ENCODE measurements around the gene TTLL6.

- TF ChIP-seq, protein P1, sequence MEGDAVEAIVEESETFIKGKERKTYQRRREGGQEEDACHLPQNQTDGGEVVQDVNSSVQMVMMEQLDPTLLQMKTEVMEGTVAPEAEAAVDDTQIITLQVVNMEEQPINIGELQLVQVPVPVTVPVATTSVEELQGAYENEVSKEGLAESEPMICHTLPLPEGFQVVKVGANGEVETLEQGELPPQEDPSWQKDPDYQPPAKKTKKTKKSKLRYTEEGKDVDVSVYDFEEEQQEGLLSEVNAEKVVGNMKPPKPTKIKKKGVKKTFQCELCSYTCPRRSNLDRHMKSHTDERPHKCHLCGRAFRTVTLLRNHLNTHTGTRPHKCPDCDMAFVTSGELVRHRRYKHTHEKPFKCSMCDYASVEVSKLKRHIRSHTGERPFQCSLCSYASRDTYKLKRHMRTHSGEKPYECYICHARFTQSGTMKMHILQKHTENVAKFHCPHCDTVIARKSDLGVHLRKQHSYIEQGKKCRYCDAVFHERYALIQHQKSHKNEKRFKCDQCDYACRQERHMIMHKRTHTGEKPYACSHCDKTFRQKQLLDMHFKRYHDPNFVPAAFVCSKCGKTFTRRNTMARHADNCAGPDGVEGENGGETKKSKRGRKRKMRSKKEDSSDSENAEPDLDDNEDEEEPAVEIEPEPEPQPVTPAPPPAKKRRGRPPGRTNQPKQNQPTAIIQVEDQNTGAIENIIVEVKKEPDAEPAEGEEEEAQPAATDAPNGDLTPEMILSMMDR (IDR thresholded peaks at IDR 0.05 in 2 of 3, conservative IDR thresholded peaks at IDR 0.05 in 1 of 3; ENCODE audit: insufficient read depth in 2 of 3, low read depth in 1 of 3, low read length in 3 of 3), result no peak
- TF ChIP-seq KAT8 (IDR thresholded peaks at IDR 0.05; ENCODE audit: low read depth), result no peak
- no peak for TF ChIP-seq BCOR (IDR thresholded peaks at IDR 0.05)
- TF ChIP-seq ZNF445 (CRISPR knock-in tag; IDR thresholded peaks at IDR 0.05; ENCODE audit: low read depth), result no peak
- TF ChIP-seq ZNF277 (CRISPR knock-in tag; IDR thresholded peaks at IDR 0.05; ENCODE audit: borderline replicate concordance), result no peak
- no peak for TF ChIP-seq ZNF384 (IDR thresholded peaks at IDR 0.05; ENCODE audit: low read depth, low read length)
- TF ChIP-seq, protein P2, sequence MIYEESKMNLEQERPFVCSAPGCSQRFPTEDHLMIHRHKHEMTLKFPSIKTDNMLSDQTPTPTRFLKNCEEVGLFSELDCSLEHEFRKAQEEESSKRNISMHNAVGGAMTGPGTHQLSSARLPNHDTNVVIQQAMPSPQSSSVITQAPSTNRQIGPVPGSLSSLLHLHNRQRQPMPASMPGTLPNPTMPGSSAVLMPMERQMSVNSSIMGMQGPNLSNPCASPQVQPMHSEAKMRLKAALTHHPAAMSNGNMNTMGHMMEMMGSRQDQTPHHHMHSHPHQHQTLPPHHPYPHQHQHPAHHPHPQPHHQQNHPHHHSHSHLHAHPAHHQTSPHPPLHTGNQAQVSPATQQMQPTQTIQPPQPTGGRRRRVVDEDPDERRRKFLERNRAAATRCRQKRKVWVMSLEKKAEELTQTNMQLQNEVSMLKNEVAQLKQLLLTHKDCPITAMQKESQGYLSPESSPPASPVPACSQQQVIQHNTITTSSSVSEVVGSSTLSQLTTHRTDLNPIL (CRISPR knock-in tag; IDR thresholded peaks at IDR 0.05), result no peak
- no peak for TF ChIP-seq ATF1 (CRISPR knock-in tag; IDR thresholded peaks at IDR 0.05)
- TF ChIP-seq ATF1 (tag; IDR thresholded peaks at IDR 0.05), result no peak
- no peak for TF ChIP-seq YBX1 (IDR thresholded peaks at IDR 0.05)
- no peak for TF ChIP-seq SRF (CRISPR knock-in tag; IDR thresholded peaks at IDR 0.05)
- TF ChIP-seq, protein P3, sequence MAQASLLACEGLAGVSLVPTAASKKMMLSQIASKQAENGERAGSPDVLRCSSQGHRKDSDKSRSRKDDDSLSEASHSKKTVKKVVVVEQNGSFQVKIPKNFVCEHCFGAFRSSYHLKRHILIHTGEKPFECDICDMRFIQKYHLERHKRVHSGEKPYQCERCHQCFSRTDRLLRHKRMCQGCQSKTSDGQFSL (CRISPR knock-in tag; IDR thresholded peaks at IDR 0.05), result no peak
- TF ChIP-seq, protein P3 (tag; IDR thresholded peaks at IDR 0.05), result no peak
- TF ChIP-seq NBN (IDR thresholded peaks at IDR 0.05; ENCODE audit: low read depth), result no peak
- TF ChIP-seq PHTF2 (CRISPR knock-in tag; IDR thresholded peaks at IDR 0.05), result no peak
- TF ChIP-seq SP2 (IDR thresholded peaks at IDR 0.05; ENCODE audit: extremely low read depth, low read depth, low read length, poor library complexity, severe bottlenecking), result no peak
These were observed 29.2 kb downstream of the TTLL6 start for GRCh38 chr17:48787828-48788227.
